ENCODE data around the gene SHISAL2B. TPM values are rescaled to one million over a fixed set of nuclear protein-coding genes. Genes with fewer than 3 reads are reported as not detected.
"Not testable (repeated sequence)": the region's sequence is repeated elsewhere in the genome, so short reads cannot be mapped to it uniquely, and the experiment has no call there.

The SHISAL2B gene
- total RNA-seq, 1 experiment from 2014 or later = not detected

GRCh38 chr5:64691291-64691690, 988 bp downstream of the SHISAL2B start:
- H3K27ac Mint-ChIP-seq (ENCODE audit: low read depth, unreplicated experiment) = no peak overlapping the region
- H3K4me1 Mint-ChIP-seq (ENCODE audit: insufficient read depth, unreplicated experiment) = peaks cover 6% of the 10 kb centered on the region
- no peak for TF ChIP-seq CTCF (IDR thresholded peaks at IDR 0.05; ENCODE audit: unreplicated experiment)
- no peaks in the 10 kb centered on the region for H3K9me3 Mint-ChIP-seq (ENCODE audit: unreplicated experiment)
- peaks cover 16% of the 10 kb centered on the region for H3K27me3 Mint-ChIP-seq (ENCODE audit: insufficient read depth, unreplicated experiment)
- no peak overlapping the region for H3K4me3 Mint-ChIP-seq (ENCODE audit: unreplicated experiment)
- no peaks in the 10 kb centered on the region for H3K36me3 Mint-ChIP-seq (ENCODE audit: insufficient read depth, unreplicated experiment)
- BruUV-seq (replicated peaks) = no TSS peak
- DNase-seq (ENCODE audit: unreplicated experiment) = no peak
- intact Hi-C loops (cut with micrococcal nuclease) = no loop called here
- CTCF ChIA-PET = interaction anchor here (0.7 kb wide), 1 partner anchor 50 kb away, joined by 3 read pairs; no protein-coding TSS in a partner anchor
- POLR2A ChIA-PET = no interaction called here

GRCh38 chr5:64693636-64694035, 3.3 kb downstream of the SHISAL2B start:
- H3K27ac Mint-ChIP-seq (ENCODE audit: low read depth, unreplicated experiment) = no peak overlapping the region
- POLR2A ChIA-PET = no interaction called here
- peaks cover 6% of the 10 kb centered on the region for H3K4me1 Mint-ChIP-seq (ENCODE audit: insufficient read depth, unreplicated experiment)
- CTCF ChIA-PET = no interaction called here
- no peaks in the 10 kb centered on the region for H3K36me3 Mint-ChIP-seq (ENCODE audit: insufficient read depth, unreplicated experiment)
- peaks cover 8% of the 10 kb centered on the region for H3K9me3 Mint-ChIP-seq (ENCODE audit: unreplicated experiment)
- no peak overlapping the region for H3K4me3 Mint-ChIP-seq (ENCODE audit: unreplicated experiment)
- peaks cover 16% of the 10 kb centered on the region for H3K27me3 Mint-ChIP-seq (ENCODE audit: insufficient read depth, unreplicated experiment)
- TF ChIP-seq CTCF (IDR thresholded peaks at IDR 0.05; ENCODE audit: unreplicated experiment) = no peak
- DNase-seq (ENCODE audit: unreplicated experiment) = peak; percentile 16
- no TSS peak for BruUV-seq (replicated peaks)
- intact Hi-C loops (cut with micrococcal nuclease) = no loop called here

- H3K27me3 Mint-ChIP-seq (ENCODE audit: insufficient read depth, unreplicated experiment); intact Hi-C loops (cut with micrococcal nuclease); H3K36me3 Mint-ChIP-seq (ENCODE audit: insufficient read depth, unreplicated experiment): not testable (repeated sequence)
These were observed 6.1 kb downstream of the SHISAL2B start for GRCh38 chr5:64696414-64696813.

GRCh38 chr5:64700765-64701164, 10.5 kb downstream of the SHISAL2B start:
- H3K27me3 Mint-ChIP-seq (ENCODE audit: insufficient read depth, unreplicated experiment) = no peaks in the 10 kb centered on the region
- no peaks in the 10 kb centered on the region for H3K36me3 Mint-ChIP-seq (ENCODE audit: insufficient read depth, unreplicated experiment)
- H3K27ac Mint-ChIP-seq (ENCODE audit: low read depth, unreplicated experiment) = no peak overlapping the region
- no peak for TF ChIP-seq CTCF (IDR thresholded peaks at IDR 0.05; ENCODE audit: unreplicated experiment)
- DNase-seq (ENCODE audit: unreplicated experiment) = no peak
- intact Hi-C loops (cut with micrococcal nuclease) = no loop called here
- no TSS peak for BruUV-seq (replicated peaks)
- POLR2A ChIA-PET = no interaction called here
- peaks cover 8% of the 10 kb centered on the region for H3K9me3 Mint-ChIP-seq (ENCODE audit: unreplicated experiment)
- no peak overlapping the region for H3K4me3 Mint-ChIP-seq (ENCODE audit: unreplicated experiment)
- CTCF ChIA-PET = no interaction called here
- H3K4me1 Mint-ChIP-seq (ENCODE audit: insufficient read depth, unreplicated experiment) = peaks cover 8% of the 10 kb centered on the region

More at GRCh38 chr5:64696414-64696813, 6.1 kb downstream of the SHISAL2B start:
- DNase-seq (ENCODE audit: unreplicated experiment); H3K4me1 Mint-ChIP-seq (ENCODE audit: insufficient read depth, unreplicated experiment); BruUV-seq (replicated peaks); H3K4me3 Mint-ChIP-seq (ENCODE audit: unreplicated experiment); H3K27ac Mint-ChIP-seq (ENCODE audit: low read depth, unreplicated experiment); H3K9me3 Mint-ChIP-seq (ENCODE audit: unreplicated experiment); POLR2A ChIA-PET: not testable (repeated sequence)
- CTCF ChIA-PET = interaction anchor here (0.5 kb wide), 1 partner anchor 31 kb away, joined by 3 read pairs; no protein-coding TSS in a partner anchor

GRCh38 chr5:64706074-64706473, 15.8 kb downstream of the SHISAL2B start:
- H3K9me3 Mint-ChIP-seq (ENCODE audit: unreplicated experiment); H3K4me3 Mint-ChIP-seq (ENCODE audit: unreplicated experiment); BruUV-seq (replicated peaks); H3K27me3 Mint-ChIP-seq (ENCODE audit: insufficient read depth, unreplicated experiment); H3K27ac Mint-ChIP-seq (ENCODE audit: low read depth, unreplicated experiment); DNase-seq (ENCODE audit: unreplicated experiment); H3K4me1 Mint-ChIP-seq (ENCODE audit: insufficient read depth, unreplicated experiment); intact Hi-C loops (cut with micrococcal nuclease); H3K36me3 Mint-ChIP-seq (ENCODE audit: insufficient read depth, unreplicated experiment): not testable (repeated sequence)
- CTCF ChIA-PET = interaction anchor here (0.6 to 0.7 kb wide), 2 partner anchors 83 to 471 kb away, joined by 3 read pairs; no protein-coding TSS in a partner anchor
- POLR2A ChIA-PET = interaction anchor here (0.8 kb wide), 1 partner anchor 63 kb away, joined by 4 read pairs; the partner anchor contains the start of gene CWC27
